Neural progenitor cell (in vitro differentiated cells): ENCODE data around the gene CRMP1. TPM values are rescaled to one million over a fixed set of nuclear protein-coding genes. Genes with fewer than 3 reads are reported as not detected.
"Not testable (repeated sequence)": the region's sequence is repeated elsewhere in the genome, so short reads cannot be mapped to it uniquely, and the experiment has no call there.

Experiments used
- DNase-seq: peaks from one replicate; pipeline ENCODE4 v3.0.0-alpha.2; 2016; ENCODE audit warnings: low spot score
- H2AFZ ChIP-seq: fragments of 200-600 bp; sonication (generic); replicated peaks from 2 replicates; pipeline ENCODE4 v1.6.1; 2016; ENCODE audit warnings: antibody characterized with exemption
- H3F3A ChIP-seq: fragments of 200-600 bp; sonication (generic); 2 replicates; pipeline ENCODE4 v1.6.1; 2016; ENCODE audit warnings: antibody characterized with exemption, low read depth
- H3K27ac ChIP-seq: fragments of 200-600 bp; sonication (generic); 2 replicates; pipeline ENCODE4 v1.5.1; 2016; ENCODE audit warnings: mild to moderate bottlenecking
- H3K27me3 ChIP-seq: fragments of 200-600 bp; sonication (generic); 2 replicates; pipeline ENCODE4 v1.6.1; 2016; ENCODE audit warnings: mild to moderate bottlenecking, moderate library complexity
- H3K36me3 ChIP-seq: fragments of 200-600 bp; sonication (generic); 2 replicates; pipeline ENCODE4 v1.5.1; 2016
- H3K4me1 ChIP-seq: fragments of 200-600 bp; sonication (generic); 2 replicates; pipeline ENCODE4 v1.6.1; 2016; ENCODE audit warnings: mixed run types
- H3K4me2 ChIP-seq: fragments of 200-600 bp; sonication (generic); 2 replicates; pipeline ENCODE4 v1.6.1; 2016
- H3K4me3 ChIP-seq: fragments of 200-600 bp; sonication (generic); 2 replicates; pipeline ENCODE4 v1.5.1; 2016
- H3K79me2 ChIP-seq: fragments of 200-600 bp; sonication (generic); 2 replicates; pipeline ENCODE4 v1.6.1; 2016; ENCODE audit warnings: low read depth
- H3K9ac ChIP-seq: fragments of 200-600 bp; sonication (generic); 2 replicates; pipeline ENCODE4 v1.6.1; 2016
- H3K9me3 ChIP-seq: fragments of 200-600 bp; sonication (generic); 2 replicates; pipeline ENCODE4 v1.5.1; 2016; ENCODE audit warnings: low read depth
- H4K20me1 ChIP-seq: fragments of 200-600 bp; sonication (generic); 2 replicates; pipeline ENCODE4 v1.6.1; 2016; ENCODE audit warnings: low read depth
- H3K27ac Mint-ChIP-seq: 3 replicates; pipeline ENCODE4 v1.8.0; 2021; ENCODE audit warnings: mixed read lengths
- H3K27me3 Mint-ChIP-seq: 2 replicates; pipeline ENCODE4 v1.8.0; 2022; ENCODE audit warnings: low read depth, mild to moderate bottlenecking, inconsistent platforms, moderate library complexity, mixed read lengths; ENCODE audit not compliant: insufficient read depth
- H3K36me3 Mint-ChIP-seq: 3 replicates; pipeline ENCODE4 v1.8.0; 2021; ENCODE audit warnings: mixed read lengths
- H3K4me1 Mint-ChIP-seq: 3 replicates; pipeline ENCODE4 v1.8.0; 2021; ENCODE audit warnings: mixed read lengths
- H3K4me3 Mint-ChIP-seq: 3 replicates; pipeline ENCODE4 v1.8.0; 2021; ENCODE audit warnings: mild to moderate bottlenecking, moderate library complexity, mixed read lengths
- H3K9me3 Mint-ChIP-seq: 3 replicates; pipeline ENCODE4 v1.8.0; 2020; ENCODE audit warnings: mixed read lengths
- EZH2 ChIP-seq: fragments of 200-600 bp; sonication (generic); IDR thresholded peaks from 2 replicates; pipeline ENCODE4 v1.6.1; 2017; ENCODE audit warnings: antibody characterized with exemption, mild to moderate bottlenecking, moderate library complexity
- EZH2phosphoT487 ChIP-seq: fragments of 200-600 bp; sonication (generic); IDR thresholded peaks from 2 replicates; pipeline ENCODE4 v1.6.1; 2017; ENCODE audit warnings: antibody characterized with exemption
- total RNA-seq: library from RNA; depleted of rRNA; stranded (reverse); fragments of >200 nt; gene quantifications from 2 replicates; pipeline ENCODE4 v1.2.3, GENCODE V29; 2015; ENCODE audit warnings: low replicate concordance
- TF ChIP-seq, protein P1 (sequence below): fragments of 200-600 bp; sonication (generic); IDR thresholded peaks from 2 replicates; pipeline ENCODE4 v1.5.1; 2017; ENCODE audit warnings: antibody characterized with exemption, mild to moderate bottlenecking

CRMP1 gene
- total RNA-seq, 1 donor from 2014 or later: 91.4 TPM

- no peak overlapping the region for H3K4me3 Mint-ChIP-seq
- H3K4me3 ChIP-seq: no peak overlapping the region
- DNase-seq: no peak
- peaks cover 14% of the 10 kb centered on the region for H3K4me1 ChIP-seq
- peaks cover 45% of the 10 kb centered on the region for H4K20me1 ChIP-seq
- H3K9me3 Mint-ChIP-seq: no peaks in the 10 kb centered on the region
- no peak overlapping the region for H2AFZ ChIP-seq
- H3K27ac Mint-ChIP-seq: no peak overlapping the region
- H3K36me3 ChIP-seq: no peaks in the 10 kb centered on the region
- no peaks in the 10 kb centered on the region for H3K4me1 Mint-ChIP-seq
- H3K79me2 ChIP-seq: peaks cover 17% of the 10 kb centered on the region
- no peaks in the 10 kb centered on the region for H3K9me3 ChIP-seq
- no peak overlapping the region for H3K4me2 ChIP-seq
- no peak overlapping the region for H3K9ac ChIP-seq
- H3K27me3 Mint-ChIP-seq: peaks cover 4% of the 10 kb centered on the region
- peaks cover 10% of the 10 kb centered on the region for H3F3A ChIP-seq
- H3K27ac ChIP-seq: no peak overlapping the region
- no peaks in the 10 kb centered on the region for H3K27me3 ChIP-seq
- peaks cover 9% of the 10 kb centered on the region for H3K36me3 Mint-ChIP-seq
- TF ChIP-seq EZH2phosphoT487: no peak
- no peak for TF ChIP-seq EZH2
- TF ChIP-seq, protein P1, sequence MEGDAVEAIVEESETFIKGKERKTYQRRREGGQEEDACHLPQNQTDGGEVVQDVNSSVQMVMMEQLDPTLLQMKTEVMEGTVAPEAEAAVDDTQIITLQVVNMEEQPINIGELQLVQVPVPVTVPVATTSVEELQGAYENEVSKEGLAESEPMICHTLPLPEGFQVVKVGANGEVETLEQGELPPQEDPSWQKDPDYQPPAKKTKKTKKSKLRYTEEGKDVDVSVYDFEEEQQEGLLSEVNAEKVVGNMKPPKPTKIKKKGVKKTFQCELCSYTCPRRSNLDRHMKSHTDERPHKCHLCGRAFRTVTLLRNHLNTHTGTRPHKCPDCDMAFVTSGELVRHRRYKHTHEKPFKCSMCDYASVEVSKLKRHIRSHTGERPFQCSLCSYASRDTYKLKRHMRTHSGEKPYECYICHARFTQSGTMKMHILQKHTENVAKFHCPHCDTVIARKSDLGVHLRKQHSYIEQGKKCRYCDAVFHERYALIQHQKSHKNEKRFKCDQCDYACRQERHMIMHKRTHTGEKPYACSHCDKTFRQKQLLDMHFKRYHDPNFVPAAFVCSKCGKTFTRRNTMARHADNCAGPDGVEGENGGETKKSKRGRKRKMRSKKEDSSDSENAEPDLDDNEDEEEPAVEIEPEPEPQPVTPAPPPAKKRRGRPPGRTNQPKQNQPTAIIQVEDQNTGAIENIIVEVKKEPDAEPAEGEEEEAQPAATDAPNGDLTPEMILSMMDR: no peak
These were observed 35.7 kb downstream of the CRMP1 start for GRCh38 chr4:5857199-5857598.

GRCh38 chr4:5856362-5856761, 36.5 kb downstream of the CRMP1 start:
- H3K4me1 Mint-ChIP-seq, H3K36me3 ChIP-seq, H3K36me3 Mint-ChIP-seq, H2AFZ ChIP-seq, H3K4me3 Mint-ChIP-seq, H3K27ac ChIP-seq, H3K27me3 Mint-ChIP-seq, H3K9me3 ChIP-seq, DNase-seq, H3K27ac Mint-ChIP-seq, H3K4me3 ChIP-seq, H3F3A ChIP-seq, H3K9me3 Mint-ChIP-seq, H3K9ac ChIP-seq, H3K27me3 ChIP-seq, H3K4me2 ChIP-seq: not testable (repeated sequence)
- peaks cover 17% of the 10 kb centered on the region for H3K79me2 ChIP-seq
- H3K4me1 ChIP-seq: peaks cover 14% of the 10 kb centered on the region
- peaks cover 40% of the 10 kb centered on the region for H4K20me1 ChIP-seq

- Histone ChIP-seq H4K20me1 (peaks cover 36% of the 10 kb centered on the region), H3K79me2 (peaks cover 17% of the 10 kb centered on the region), H2AFZ (no peak overlapping the region), H3K27me3 (no peaks in the 10 kb centered on the region), H3F3A (peaks cover 10% of the 10 kb centered on the region), H3K36me3 (no peaks in the 10 kb centered on the region), H3K9me3 (no peaks in the 10 kb centered on the region), H3K4me2 (no peak overlapping the region), H3K4me1 (peaks cover 14% of the 10 kb centered on the region), H3K4me3 (no peak overlapping the region), H3K9ac (no peak overlapping the region), H3K27ac (no peak overlapping the region)
- Mint-ChIP-seq H3K4me3 (no peak overlapping the region), H3K27ac (no peak overlapping the region), H3K4me1 (no peaks in the 10 kb centered on the region), H3K36me3 (peaks cover 13% of the 10 kb centered on the region), H3K9me3 (no peaks in the 10 kb centered on the region), H3K27me3 (peaks cover 3% of the 10 kb centered on the region)
- no peak for TF ChIP-seq EZH2phosphoT487
- TF ChIP-seq, protein P1: no peak
- TF ChIP-seq EZH2: no peak
- DNase-seq: no peak
These were observed 38.0 kb downstream of the CRMP1 start for GRCh38 chr4:5854929-5855328.

DNA sequence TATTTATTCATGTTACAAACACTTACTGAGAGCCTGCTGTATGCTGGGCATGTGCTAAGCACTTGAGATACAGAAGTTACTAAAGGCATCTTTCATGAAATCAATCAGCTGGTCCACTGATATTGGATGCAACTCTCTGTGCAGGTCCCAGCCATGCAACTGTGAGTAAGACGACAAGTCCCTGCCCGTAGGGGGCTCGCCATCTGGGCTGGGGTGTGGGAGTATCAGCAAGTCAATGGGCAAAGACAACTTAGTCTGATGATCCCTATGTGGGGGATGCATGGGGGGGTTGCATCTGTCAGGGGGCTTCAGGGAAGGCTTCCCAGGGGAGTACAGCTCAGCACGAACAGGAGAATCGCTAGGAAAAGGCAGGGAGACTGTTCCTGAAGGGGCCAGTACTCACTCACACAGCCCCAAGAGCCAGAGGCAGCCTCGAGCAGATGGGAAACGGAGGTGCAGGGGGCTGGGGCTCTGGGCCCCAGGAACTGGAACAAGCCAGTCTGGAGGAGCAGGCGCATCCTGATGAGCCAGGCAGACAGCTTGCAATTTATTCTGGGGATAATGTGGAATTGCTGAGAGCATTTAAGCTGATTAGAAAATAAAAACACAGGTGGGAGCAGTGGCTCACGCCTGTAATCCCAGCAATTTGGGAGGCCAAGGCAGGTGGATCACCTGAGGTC, 40.2 kb downstream of the CRMP1 start:
- H3K36me3 Mint-ChIP-seq: peaks cover 26% of the 10 kb centered on the region
- Histone ChIP-seq H3K27ac (no peak overlapping the region), H3K9ac (no peak overlapping the region)

More for the DNA sequence above, 40.2 kb downstream of the CRMP1 start:
- H3K4me2 ChIP-seq: no peak overlapping the region
- Mint-ChIP-seq H3K4me1 (no peaks in the 10 kb centered on the region), H3K27ac (no peak overlapping the region), H3K27me3 (peaks cover 2% of the 10 kb centered on the region), H3K9me3 (no peaks in the 10 kb centered on the region), H3K4me3 (no peak overlapping the region)
- H3K9me3 ChIP-seq: no peaks in the 10 kb centered on the region
- no peak for TF ChIP-seq EZH2phosphoT487
- no peak for TF ChIP-seq EZH2
- TF ChIP-seq, protein P1: no peak
- no peaks in the 10 kb centered on the region for H3K36me3 ChIP-seq
- H3K27me3 ChIP-seq: no peaks in the 10 kb centered on the region
- H4K20me1 ChIP-seq: peaks cover 27% of the 10 kb centered on the region
- no peak for DNase-seq
- no peaks in the 10 kb centered on the region for H3F3A ChIP-seq
- no peak overlapping the region for H3K4me3 ChIP-seq
- H2AFZ ChIP-seq: no peak overlapping the region
- H3K79me2 ChIP-seq: peaks cover 15% of the 10 kb centered on the region
- peaks cover 4% of the 10 kb centered on the region for H3K4me1 ChIP-seq
